ENCODE results near the gene PIK3IP1.

PIK3IP1 gene

DNA sequence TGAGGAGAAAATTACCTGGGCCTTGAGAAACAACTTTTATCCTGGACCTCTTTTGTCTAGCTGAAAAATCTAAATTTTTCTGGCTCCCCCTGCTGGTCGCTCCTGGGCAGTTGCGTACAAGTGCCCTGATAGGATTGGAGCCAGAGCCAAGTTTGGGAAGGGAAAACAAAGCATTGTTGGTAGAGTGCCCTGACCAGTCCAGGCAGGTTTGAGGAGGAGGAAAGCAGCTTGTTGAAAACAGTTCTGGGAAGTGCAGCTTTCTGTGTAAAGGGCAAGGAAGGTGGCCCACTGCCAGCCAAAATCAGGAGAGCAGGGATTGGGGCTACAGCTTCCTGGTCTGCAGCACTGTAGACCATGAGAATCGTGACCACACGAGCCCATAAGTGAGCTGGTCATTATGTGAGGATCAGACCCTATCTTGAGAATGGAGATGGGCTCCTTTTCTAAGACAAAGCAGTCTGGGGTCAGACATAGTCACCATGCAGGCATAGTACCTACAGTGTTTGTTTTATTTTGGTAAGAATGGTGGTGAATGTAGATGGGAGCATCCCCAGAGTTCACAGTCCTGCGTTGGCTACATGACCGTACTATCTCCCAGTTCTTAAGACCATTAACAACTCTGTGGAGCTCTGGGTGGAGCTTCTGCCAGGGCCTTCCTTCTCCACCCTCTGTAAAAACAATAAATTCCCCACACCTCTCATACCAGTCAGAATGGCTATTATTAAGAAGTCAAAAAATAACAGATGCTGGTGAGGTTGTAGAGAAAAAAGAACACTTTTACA is 21.3 kb upstream of the PIK3IP1 start:
- no peak for TF ChIP-seq EZH2phosphoT487 (IDR thresholded peaks at IDR 0.05; ENCODE audit: borderline replicate concordance, low read length)
- TF ChIP-seq, protein P1, sequence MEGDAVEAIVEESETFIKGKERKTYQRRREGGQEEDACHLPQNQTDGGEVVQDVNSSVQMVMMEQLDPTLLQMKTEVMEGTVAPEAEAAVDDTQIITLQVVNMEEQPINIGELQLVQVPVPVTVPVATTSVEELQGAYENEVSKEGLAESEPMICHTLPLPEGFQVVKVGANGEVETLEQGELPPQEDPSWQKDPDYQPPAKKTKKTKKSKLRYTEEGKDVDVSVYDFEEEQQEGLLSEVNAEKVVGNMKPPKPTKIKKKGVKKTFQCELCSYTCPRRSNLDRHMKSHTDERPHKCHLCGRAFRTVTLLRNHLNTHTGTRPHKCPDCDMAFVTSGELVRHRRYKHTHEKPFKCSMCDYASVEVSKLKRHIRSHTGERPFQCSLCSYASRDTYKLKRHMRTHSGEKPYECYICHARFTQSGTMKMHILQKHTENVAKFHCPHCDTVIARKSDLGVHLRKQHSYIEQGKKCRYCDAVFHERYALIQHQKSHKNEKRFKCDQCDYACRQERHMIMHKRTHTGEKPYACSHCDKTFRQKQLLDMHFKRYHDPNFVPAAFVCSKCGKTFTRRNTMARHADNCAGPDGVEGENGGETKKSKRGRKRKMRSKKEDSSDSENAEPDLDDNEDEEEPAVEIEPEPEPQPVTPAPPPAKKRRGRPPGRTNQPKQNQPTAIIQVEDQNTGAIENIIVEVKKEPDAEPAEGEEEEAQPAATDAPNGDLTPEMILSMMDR (IDR thresholded peaks at IDR 0.05; ENCODE audit: low read depth, low read length, poor library complexity, severe bottlenecking) = peak; percentile 97
- no peak overlapping the region for H3K4me3 ChIP-seq (ENCODE audit: low read length)
- H3F3A ChIP-seq (ENCODE audit: control insufficient read depth, insufficient read depth) = peaks cover under 1% of the 10 kb centered on the region; the same call in 1 of the 2 replicates
- peaks cover 7% of the 10 kb centered on the region for H3K36me3 ChIP-seq (ENCODE audit: control insufficient read depth, low read length)
- H3K27ac ChIP-seq (ENCODE audit: low read depth, low read length) = no peak overlapping the region
- no peaks in the 10 kb centered on the region for H3K27me3 ChIP-seq (ENCODE audit: control insufficient read depth, low read length)
- H3K9me3 ChIP-seq (ENCODE audit: control insufficient read depth, insufficient read depth, low read length) = peaks cover 7% of the 10 kb centered on the region; the same call in 1 of the 2 replicates
- H3K4me1 ChIP-seq (ENCODE audit: control insufficient read depth, low read length) = peaks cover 22% of the 10 kb centered on the region
- no peaks in the 10 kb centered on the region for H4K20me1 ChIP-seq (ENCODE audit: control insufficient read depth, insufficient read depth, low read depth, low read length)
- H3K79me2 ChIP-seq (ENCODE audit: control insufficient read depth, low read length) = no peaks in the 10 kb centered on the region
- no peak overlapping the region for H3K4me2 ChIP-seq (ENCODE audit: low read length)
- no peaks in the 10 kb centered on the region for H3K9me2 ChIP-seq (replicated peaks; ENCODE audit: control insufficient read depth, low read length)

DNA sequence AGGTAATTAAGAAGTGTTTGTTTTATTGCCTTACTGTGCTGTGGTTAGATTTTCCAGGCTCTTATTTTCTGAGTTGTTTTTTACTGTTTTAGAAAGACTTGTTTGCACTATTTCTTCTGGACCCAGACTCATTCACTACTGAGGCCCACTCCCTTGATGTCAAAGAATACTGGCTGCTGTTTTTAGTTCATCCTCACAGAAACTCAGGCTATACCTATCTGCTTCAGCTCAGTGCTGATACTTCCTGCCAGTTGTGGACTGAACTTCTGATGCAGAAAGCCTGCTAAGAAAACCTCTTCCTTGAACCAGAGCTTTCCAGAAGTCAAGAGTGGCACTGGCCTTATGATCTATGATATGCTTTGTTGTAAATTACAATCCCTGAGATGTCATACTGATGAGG is 15.9 kb upstream of the PIK3IP1 start:
- Histone ChIP-seq H3K4me1 (ENCODE audit: control insufficient read depth, low read length) (peaks cover 45% of the 10 kb centered on the region), H3K4me3 (ENCODE audit: low read length) (peak overlapping the region; percentile 69), H4K20me1 (ENCODE audit: control insufficient read depth, insufficient read depth, low read depth, low read length) (no peaks in the 10 kb centered on the region), H3K9me3 (ENCODE audit: control insufficient read depth, insufficient read depth, low read length) (no peaks in the 10 kb centered on the region), H3K36me3 (ENCODE audit: control insufficient read depth, low read length) (0 out of 2 replicates have a peak, but pooled peaks cover 3% of the 10 kb centered on the region), H3K4me2 (ENCODE audit: low read length) (peak overlapping the region; percentile 85), H3K9me2 (replicated peaks; ENCODE audit: control insufficient read depth, low read length) (no peaks in the 10 kb centered on the region), H3K27me3 (ENCODE audit: control insufficient read depth, low read length) (no peaks in the 10 kb centered on the region), H3F3A (ENCODE audit: control insufficient read depth, insufficient read depth) (peaks cover 26% of the 10 kb centered on the region), H3K27ac (ENCODE audit: low read depth, low read length) (peak overlapping the region; percentile 89), H3K79me2 (ENCODE audit: control insufficient read depth, low read length) (no peaks in the 10 kb centered on the region)
- TF ChIP-seq, protein P1 (IDR thresholded peaks at IDR 0.05; ENCODE audit: low read depth, low read length, poor library complexity, severe bottlenecking) = no peak
- no peak for TF ChIP-seq EZH2phosphoT487 (IDR thresholded peaks at IDR 0.05; ENCODE audit: borderline replicate concordance, low read length)

DNA sequence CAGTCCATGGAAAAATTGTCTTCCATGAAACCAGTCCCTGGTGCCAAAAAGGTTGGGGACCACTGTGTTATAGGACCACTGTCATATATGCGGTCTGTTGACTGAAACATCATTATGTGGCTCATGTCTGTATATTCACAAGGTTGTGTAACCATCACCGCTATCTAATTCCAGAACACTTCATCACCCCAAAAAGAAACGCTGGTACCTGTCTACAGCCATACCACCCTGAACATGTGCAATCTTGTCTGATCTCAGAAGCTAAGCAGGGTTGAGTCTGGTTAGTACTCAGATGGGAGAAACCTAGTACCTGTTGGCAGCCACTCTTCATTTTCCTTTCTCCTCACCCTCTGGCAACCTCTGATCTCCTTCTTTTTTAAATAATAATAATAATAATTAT is 12.9 kb upstream of the PIK3IP1 start:
- no peak for TF ChIP-seq EZH2phosphoT487 (IDR thresholded peaks at IDR 0.05; ENCODE audit: borderline replicate concordance, low read length)
- TF ChIP-seq, protein P1 (IDR thresholded peaks at IDR 0.05; ENCODE audit: low read depth, low read length, poor library complexity, severe bottlenecking) = no peak
- Histone ChIP-seq H3K36me3 (ENCODE audit: control insufficient read depth, low read length) (0 out of 2 replicates have a peak, but pooled peaks cover 3% of the 10 kb centered on the region), H3K27me3 (ENCODE audit: control insufficient read depth, low read length) (no peaks in the 10 kb centered on the region), H3K9me3 (ENCODE audit: control insufficient read depth, insufficient read depth, low read length) (no peaks in the 10 kb centered on the region), H3K79me2 (ENCODE audit: control insufficient read depth, low read length) (no peaks in the 10 kb centered on the region), H3F3A (ENCODE audit: control insufficient read depth, insufficient read depth) (peaks cover 26% of the 10 kb centered on the region), H4K20me1 (ENCODE audit: control insufficient read depth, insufficient read depth, low read depth, low read length) (no peaks in the 10 kb centered on the region), H3K4me1 (ENCODE audit: control insufficient read depth, low read length) (peaks cover 39% of the 10 kb centered on the region), H3K9me2 (replicated peaks; ENCODE audit: control insufficient read depth, low read length) (no peaks in the 10 kb centered on the region), H3K4me3 (ENCODE audit: low read length) (no peak overlapping the region), H3K4me2 (ENCODE audit: low read length) (no peak overlapping the region), H3K27ac (ENCODE audit: low read depth, low read length) (no peak overlapping the region)
